Activated CD8-positive, alpha-beta T cell treated with anti-CD3 and anti-CD28 coated beads, Interleukin-2, amount 10 ng/mL, durations not matched to agents 7 days and 5 days (primary cell): Measurements from ENCODE around the gene ASPN. TPM values are rescaled to one million over a fixed set of nuclear protein-coding genes. Genes with fewer than 3 reads are reported as not detected.

Experiments
- ATAC-seq: fragments of 150-1000 bp; cut with Tn5 transposase; one replicate; pipeline ENCODE4 v1.10.0; 2021; ENCODE audit warnings: moderate library complexity
- CTCF ChIA-PET: fragments of 350-600 bp; sonication (Branson Sonifier 250); formaldehyde crosslinking; loops from one replicate; lab custom pipeline; 2021; ENCODE audit warnings: antibody characterized with exemption; lab: Charles Lee
- POLR2A ChIA-PET: fragments of 350-600 bp; sonication (Branson Sonifier 250); formaldehyde crosslinking; loops from one replicate; lab custom pipeline; 2021; ENCODE audit warnings: antibody characterized with exemption; lab: Charles Lee
- DNase-seq: peaks from one replicate; pipeline ENCODE4 v3.0.0-alpha.2; 2020
- H3K27ac Mint-ChIP-seq: one replicate; pipeline ENCODE4 v1.8.0; 2021; ENCODE audit warnings: mild to moderate bottlenecking, mixed read lengths
- H3K27me3 Mint-ChIP-seq: one replicate; pipeline ENCODE4 v1.8.0; 2021; ENCODE audit warnings: low read depth, mixed read lengths
- H3K36me3 Mint-ChIP-seq: one replicate; pipeline ENCODE4 v1.8.0; 2021; ENCODE audit warnings: low read depth, mixed read lengths
- H3K4me1 Mint-ChIP-seq: one replicate; pipeline ENCODE4 v1.8.0; 2021; ENCODE audit warnings: low read depth, mixed read lengths
- H3K4me3 Mint-ChIP-seq: one replicate; pipeline ENCODE4 v1.8.0; 2021; ENCODE audit warnings: mild to moderate bottlenecking, mixed read lengths
- H3K9me3 Mint-ChIP-seq: one replicate; pipeline ENCODE4 v1.8.0; 2022; ENCODE audit warnings: mixed read lengths; ENCODE audit not compliant: insufficient read depth
- total RNA-seq, 2 experiments: library from RNA; stranded (reverse); gene quantifications; one replicate each; pipeline ENCODE4 v1.2.3, GENCODE V29; 2021

Gene ASPN
- total RNA-seq, 2 experiments from 2014 or later: not detected

GRCh38 chr9:92516521-92516920, 34.2 kb upstream of the ASPN start:
- no peaks in the 10 kb centered on the region for H3K36me3 Mint-ChIP-seq
- H3K9me3 Mint-ChIP-seq: no peaks in the 10 kb centered on the region
- ATAC-seq (no peak), DNase-seq (no peak)
- CTCF ChIA-PET: no interaction called here
- H3K27ac Mint-ChIP-seq: no peak overlapping the region
- H3K27me3 Mint-ChIP-seq: no peaks in the 10 kb centered on the region
- no peak overlapping the region for H3K4me3 Mint-ChIP-seq
- H3K4me1 Mint-ChIP-seq: no peaks in the 10 kb centered on the region
- POLR2A ChIA-PET: no interaction called here

DNA sequence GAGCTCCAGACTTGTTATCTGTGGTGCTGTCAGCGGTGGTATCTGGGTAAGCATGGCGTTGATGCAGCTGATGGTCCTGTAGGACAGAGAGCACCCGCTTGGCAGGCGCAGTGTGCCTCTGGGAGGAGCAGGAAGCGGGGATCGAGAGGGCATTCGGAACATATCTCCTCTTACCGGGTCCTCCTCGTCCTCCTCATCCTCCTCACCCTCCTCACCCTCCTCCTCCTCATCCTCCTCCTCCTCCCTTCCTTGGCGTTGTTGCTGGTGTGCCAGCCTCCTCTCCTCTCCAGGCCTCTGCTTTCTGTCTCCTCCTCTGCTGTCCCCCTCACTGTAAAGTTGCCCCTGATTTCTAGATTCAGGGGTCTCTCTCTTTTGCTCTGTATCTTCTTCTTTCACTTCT, 32.3 kb upstream of the ASPN start:
- Mint-ChIP-seq H3K4me1 (no peaks in the 10 kb centered on the region), H3K27me3 (no peaks in the 10 kb centered on the region), H3K36me3 (no peaks in the 10 kb centered on the region), H3K27ac (no peak overlapping the region), H3K9me3 (no peaks in the 10 kb centered on the region), H3K4me3 (no peak overlapping the region)
- POLR2A ChIA-PET: no interaction called here
- CTCF ChIA-PET: no interaction called here
- no peak for DNase-seq
- ATAC-seq: no peak

GRCh38 chr9:92513349-92513748, 31.0 kb upstream of the ASPN start:
- POLR2A ChIA-PET: no interaction called here
- Mint-ChIP-seq H3K27me3 (no peaks in the 10 kb centered on the region), H3K27ac (no peak overlapping the region), H3K36me3 (no peaks in the 10 kb centered on the region), H3K4me1 (no peaks in the 10 kb centered on the region), H3K4me3 (no peak overlapping the region), H3K9me3 (no peaks in the 10 kb centered on the region)
- CTCF ChIA-PET: no interaction called here
- ATAC-seq (no peak), DNase-seq (no peak)

- CTCF ChIA-PET: no interaction called here
These were observed 30.3 kb upstream of the ASPN start for GRCh38 chr9:92512622-92513021.

DNA sequence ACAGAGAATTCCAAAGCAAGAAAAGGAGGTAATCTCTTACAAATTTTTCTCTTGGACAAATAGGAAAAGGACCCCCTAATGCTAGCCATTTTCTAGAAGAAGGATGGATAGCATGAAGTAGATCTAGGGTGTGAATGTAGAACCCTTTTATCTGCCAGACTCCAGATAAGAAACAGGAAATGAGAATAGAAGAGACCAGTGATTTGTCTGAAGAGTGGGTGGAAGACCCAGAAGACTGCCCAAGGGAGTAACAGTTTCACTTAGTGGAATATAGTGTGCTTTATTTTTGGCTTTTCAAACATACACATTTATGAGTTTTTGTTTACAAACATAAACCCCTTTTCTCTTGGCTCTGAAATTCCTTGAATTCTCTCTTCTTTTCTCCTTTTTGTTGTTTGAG, 28.4 kb upstream of the ASPN start:
- Mint-ChIP-seq H3K4me1 (peaks cover 6% of the 10 kb centered on the region), H3K36me3 (no peaks in the 10 kb centered on the region), H3K4me3 (no peak overlapping the region), H3K27me3 (no peaks in the 10 kb centered on the region), H3K9me3 (no peaks in the 10 kb centered on the region), H3K27ac (no peak overlapping the region)
- no peak for ATAC-seq
- no peak for DNase-seq
- ChIA-PET POLR2A (no interaction called here), CTCF (no interaction called here)

More at GRCh38 chr9:92512622-92513021, 30.3 kb upstream of the ASPN start:
- H3K9me3 Mint-ChIP-seq: no peaks in the 10 kb centered on the region
- ATAC-seq (no peak), DNase-seq (no peak)
- no peak overlapping the region for H3K4me3 Mint-ChIP-seq
- H3K36me3 Mint-ChIP-seq: no peaks in the 10 kb centered on the region
- POLR2A ChIA-PET: interaction anchor here (0.6 kb wide), 1 partner anchor 19 kb away, joined by 3 read pairs; no protein-coding TSS in a partner anchor
- no peaks in the 10 kb centered on the region for H3K27me3 Mint-ChIP-seq
- no peaks in the 10 kb centered on the region for H3K4me1 Mint-ChIP-seq
- H3K27ac Mint-ChIP-seq: no peak overlapping the region

- Mint-ChIP-seq H3K27ac (no peak overlapping the region), H3K4me1 (peaks cover 6% of the 10 kb centered on the region), H3K4me3 (no peak overlapping the region), H3K27me3 (no peaks in the 10 kb centered on the region), H3K36me3 (no peaks in the 10 kb centered on the region), H3K9me3 (no peaks in the 10 kb centered on the region)
- no peak for ATAC-seq
- DNase-seq: no peak
- CTCF ChIA-PET: no interaction called here
- POLR2A ChIA-PET: no interaction called here
These were observed 26.7 kb upstream of the ASPN start for GRCh38 chr9:92509050-92509449.

DNA sequence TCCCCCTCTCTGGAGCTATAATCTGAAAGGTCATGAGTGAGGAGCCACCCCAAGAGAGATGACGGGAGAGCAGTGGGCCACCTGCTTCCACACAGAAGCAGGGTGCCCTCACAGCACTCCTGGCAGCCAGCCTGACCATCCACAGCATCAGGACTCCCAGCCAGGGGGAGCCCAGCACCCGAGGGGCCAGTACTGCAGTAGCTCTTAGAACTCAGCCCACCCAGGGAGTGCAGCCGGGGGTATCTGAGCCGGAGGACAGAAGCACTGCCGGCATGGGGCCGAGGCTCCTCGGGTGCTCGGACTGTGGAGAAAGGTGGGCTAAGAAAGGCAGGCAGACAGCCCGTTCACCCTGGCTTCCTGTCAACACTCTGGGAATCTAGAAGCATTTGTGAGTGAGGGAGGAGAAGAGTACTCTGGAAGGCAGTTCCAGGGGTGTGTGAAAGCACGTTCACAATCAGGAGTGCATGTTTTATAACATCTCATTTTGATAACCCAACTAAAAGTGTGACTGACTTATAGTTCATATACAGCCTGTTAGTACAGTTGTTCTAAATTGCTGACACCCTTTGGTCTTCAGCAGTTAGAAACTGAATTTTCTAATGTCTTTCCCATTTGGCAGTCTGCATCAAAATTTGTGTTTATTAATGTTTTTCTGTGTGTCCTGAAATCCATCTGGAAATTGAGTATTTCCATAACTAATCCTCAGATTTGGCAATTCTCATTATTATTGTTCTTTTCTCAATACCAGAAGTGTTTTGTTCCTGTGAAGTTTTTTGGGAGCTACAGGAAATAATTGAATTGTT, 25.9 kb upstream of the ASPN start:
- H3K4me1 Mint-ChIP-seq: peaks cover 6% of the 10 kb centered on the region
- no peaks in the 10 kb centered on the region for H3K9me3 Mint-ChIP-seq
- H3K27me3 Mint-ChIP-seq: no peaks in the 10 kb centered on the region
- DNase-seq: no peak
- H3K4me3 Mint-ChIP-seq: no peak overlapping the region
- ChIA-PET CTCF (no interaction called here), POLR2A (no interaction called here)
- no peak for ATAC-seq
- no peaks in the 10 kb centered on the region for H3K36me3 Mint-ChIP-seq
- no peak overlapping the region for H3K27ac Mint-ChIP-seq

- no peaks in the 10 kb centered on the region for H3K36me3 Mint-ChIP-seq
- H3K9me3 Mint-ChIP-seq: no peaks in the 10 kb centered on the region
- H3K4me1 Mint-ChIP-seq: peaks cover 6% of the 10 kb centered on the region
- H3K27me3 Mint-ChIP-seq: no peaks in the 10 kb centered on the region
- H3K27ac Mint-ChIP-seq: no peak overlapping the region
- no peak overlapping the region for H3K4me3 Mint-ChIP-seq
- DNase-seq (no peak), ATAC-seq (no peak)
- POLR2A ChIA-PET: no interaction called here
- CTCF ChIA-PET: no interaction called here
These were observed 25.2 kb upstream of the ASPN start for GRCh38 chr9:92507496-92507895.

GRCh38 chr9:92507005-92507404, 24.7 kb upstream of the ASPN start:
- Mint-ChIP-seq H3K36me3 (no peaks in the 10 kb centered on the region), H3K9me3 (no peaks in the 10 kb centered on the region), H3K4me1 (peaks cover 6% of the 10 kb centered on the region), H3K4me3 (no peak overlapping the region), H3K27me3 (no peaks in the 10 kb centered on the region), H3K27ac (no peak overlapping the region)
- ChIA-PET CTCF (no interaction called here), POLR2A (no interaction called here)
- no peak for ATAC-seq
- DNase-seq: no peak

GRCh38 chr9:92506184-92506857, 24.0 kb upstream of the ASPN start:
- POLR2A ChIA-PET: no interaction called here
- DNase-seq: no peak

GRCh38 chr9:92504881-92505280, 22.6 kb upstream of the ASPN start:
- Mint-ChIP-seq H3K9me3 (no peaks in the 10 kb centered on the region), H3K36me3 (no peaks in the 10 kb centered on the region), H3K4me1 (peaks cover 6% of the 10 kb centered on the region), H3K27me3 (no peaks in the 10 kb centered on the region), H3K27ac (no peak overlapping the region), H3K4me3 (no peak overlapping the region)
- DNase-seq: no peak
- ChIA-PET POLR2A (no interaction called here), CTCF (no interaction called here)
- ATAC-seq: no peak

More at GRCh38 chr9:92506184-92506857, 24.0 kb upstream of the ASPN start:
- Mint-ChIP-seq H3K9me3 (no peaks in the 10 kb centered on the region), H3K4me1 (peaks cover 6% of the 10 kb centered on the region), H3K27ac (no peak overlapping the region), H3K27me3 (no peaks in the 10 kb centered on the region), H3K4me3 (no peak overlapping the region), H3K36me3 (no peaks in the 10 kb centered on the region)
- ATAC-seq: no peak
- CTCF ChIA-PET: no interaction called here

- H3K27ac Mint-ChIP-seq: no peak overlapping the region
- ATAC-seq: no peak
- CTCF ChIA-PET: interaction anchor here (1.5 kb wide), 1 partner anchor 15 kb away, joined by 4 read pairs; no protein-coding TSS in a partner anchor
- H3K9me3 Mint-ChIP-seq: no peaks in the 10 kb centered on the region
- H3K4me3 Mint-ChIP-seq: no peak overlapping the region
- no peak for DNase-seq
- H3K36me3 Mint-ChIP-seq: no peaks in the 10 kb centered on the region
- POLR2A ChIA-PET: no interaction called here
- no peaks in the 10 kb centered on the region for H3K27me3 Mint-ChIP-seq
- H3K4me1 Mint-ChIP-seq: peaks cover 6% of the 10 kb centered on the region
These were observed 20.9 kb upstream of the ASPN start for GRCh38 chr9:92503156-92503555.
